GM19395 (cell line): ENCODE data around the gene PALM3.
"Not testable (repeated sequence)": the region's sequence is repeated elsewhere in the genome, so short reads cannot be mapped to it uniquely, and the experiment has no call there.

Experiments used
- ATAC-seq: cut with Tn5 transposase; IDR thresholded peaks from one replicate; pipeline ENCODE4 v1.9.1; 2021; ENCODE audit warnings: mild to moderate bottlenecking, moderate library complexity; ENCODE audit not compliant: unreplicated experiment

Gene PALM3

GRCh38 chr19:14059652-14060155 is 2.2 kb downstream of the PALM3 start:
- no peak for ATAC-seq

GRCh38 chr19:14059093-14059480 is 2.8 kb downstream of the PALM3 start:
- ATAC-seq = no peak

DNA sequence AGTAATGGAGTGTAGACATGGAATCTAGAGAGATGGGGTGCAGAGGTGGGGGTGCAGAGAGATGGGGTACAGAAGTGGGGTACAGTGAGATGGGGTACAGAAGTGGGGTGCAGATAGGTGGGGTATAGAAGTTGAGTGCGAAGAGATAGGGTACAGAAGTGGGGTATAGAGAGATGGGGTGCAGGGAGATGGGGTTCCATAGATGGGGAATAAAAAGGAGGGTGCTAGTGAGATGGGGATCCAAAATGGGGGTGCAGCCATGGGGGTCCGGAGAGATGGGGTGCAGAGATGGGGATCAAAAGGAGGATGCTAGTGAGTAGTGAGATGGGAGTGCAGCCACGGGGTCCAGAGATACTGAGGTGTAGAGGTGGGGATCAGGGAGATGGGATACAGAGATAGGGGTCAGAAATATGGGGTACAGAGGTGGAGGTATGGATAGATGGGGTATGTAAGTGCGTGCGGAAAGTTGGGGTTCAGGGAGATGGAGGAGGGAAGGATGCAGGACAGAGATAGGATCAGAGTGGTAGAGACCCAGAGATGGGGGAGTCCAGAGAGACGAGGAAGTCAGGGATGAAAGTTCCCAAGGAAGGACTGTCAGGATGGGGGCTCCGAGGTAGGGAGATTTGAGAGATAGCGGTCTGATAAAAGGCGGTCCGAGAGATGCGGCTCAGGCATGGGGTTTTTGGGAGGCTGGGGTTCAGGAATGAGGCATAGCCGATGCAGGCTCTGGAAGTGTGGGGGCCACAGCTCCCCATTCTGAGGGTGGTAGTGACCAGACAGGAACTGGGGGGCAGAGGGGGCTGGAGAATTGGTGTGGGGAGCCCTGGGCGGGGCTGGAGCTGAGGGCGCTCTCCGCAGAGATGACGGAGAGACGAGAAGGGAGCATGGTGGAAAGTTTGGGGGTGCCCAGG is 3.4 kb downstream of the PALM3 start:
- no peak for ATAC-seq

DNA sequence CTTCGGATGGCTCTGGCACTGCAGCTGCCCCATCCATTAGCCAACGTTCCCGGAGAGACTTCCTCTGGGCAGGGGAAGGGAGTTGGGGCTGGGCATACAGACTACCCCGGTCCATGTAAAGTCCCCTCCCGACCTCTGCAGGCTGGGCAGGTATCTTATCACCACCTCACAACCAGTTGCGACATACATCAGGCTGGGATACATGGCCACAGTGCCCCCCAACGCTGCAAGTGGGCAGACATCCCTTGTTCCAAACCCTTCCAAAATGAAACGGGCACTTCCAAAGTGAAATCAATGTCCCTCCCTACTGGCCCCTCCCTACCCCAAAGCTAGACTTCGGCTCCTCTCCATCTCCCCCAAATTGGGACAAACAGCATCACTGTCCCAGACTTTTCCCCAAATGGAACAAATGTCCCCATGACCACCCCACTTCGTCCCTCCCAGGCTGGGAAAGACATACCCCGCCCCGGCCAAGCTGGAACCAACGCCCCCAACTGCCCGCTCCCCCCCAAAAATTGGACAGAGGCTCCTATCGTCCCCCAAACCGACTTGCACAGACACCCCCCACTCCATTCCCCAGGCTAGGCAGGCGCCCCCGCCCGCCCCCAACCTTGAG is 5.0 kb downstream of the PALM3 start:
- ATAC-seq = no peak

DNA sequence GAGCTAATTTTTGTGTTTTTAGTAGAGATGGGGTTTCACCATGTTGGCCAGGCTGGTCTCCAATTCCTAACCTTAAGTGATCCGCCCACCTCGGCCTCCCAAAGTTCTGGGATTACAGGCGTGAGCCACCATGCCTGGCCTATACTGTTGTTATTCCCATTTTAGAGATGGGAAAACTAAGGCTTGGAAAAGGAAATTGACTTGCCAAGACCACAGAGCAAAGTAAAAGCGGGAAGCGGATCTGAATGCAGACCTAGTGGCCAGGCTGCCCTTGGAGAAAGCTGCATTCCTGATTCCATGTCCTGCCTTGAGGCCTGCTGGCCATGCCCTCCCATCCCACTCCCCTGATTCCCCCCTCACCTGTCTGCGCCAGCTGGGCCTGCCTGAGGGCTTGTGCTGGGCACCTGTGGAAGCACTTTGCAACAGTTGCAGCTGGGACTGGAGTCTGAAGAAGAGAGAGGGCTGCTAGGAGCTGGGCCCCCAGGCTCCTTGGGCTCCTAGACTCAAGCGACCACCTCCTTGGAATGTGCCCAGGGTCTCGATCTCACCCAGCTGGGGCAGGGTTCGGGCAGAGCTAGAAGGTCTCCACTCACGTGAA is 5.7 kb downstream of the PALM3 start:
- ATAC-seq = no peak

DNA sequence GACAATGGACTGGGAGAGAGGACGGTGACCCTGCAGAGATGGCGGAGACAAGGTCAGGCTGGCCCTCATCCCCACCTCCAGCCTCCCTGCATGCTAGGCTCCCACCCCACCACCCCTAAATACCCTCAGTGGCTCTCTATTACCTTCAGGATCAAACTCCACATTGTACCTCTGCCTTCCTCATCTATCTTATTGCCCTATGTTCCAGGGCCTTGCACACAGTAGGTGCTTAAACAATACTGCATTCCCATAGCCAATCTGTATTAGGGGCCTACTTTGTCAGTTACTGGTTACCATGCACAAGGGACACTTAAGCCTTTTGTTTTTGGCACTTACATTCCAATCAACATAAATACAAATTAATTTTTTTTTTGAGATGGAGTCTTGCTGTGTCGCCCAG is 6.5 kb downstream of the PALM3 start:
- ATAC-seq = no peak

GRCh38 chr19:14054721-14055120 is 7.2 kb downstream of the PALM3 start:
- no peak for ATAC-seq

- ATAC-seq = no peak
Measured at GRCh38 chr19:14054099-14054498, 7.8 kb downstream of the PALM3 start.

- ATAC-seq = no peak
Measured at GRCh38 chr19:14053500-14053899, 8.4 kb downstream of the PALM3 start.

DNA sequence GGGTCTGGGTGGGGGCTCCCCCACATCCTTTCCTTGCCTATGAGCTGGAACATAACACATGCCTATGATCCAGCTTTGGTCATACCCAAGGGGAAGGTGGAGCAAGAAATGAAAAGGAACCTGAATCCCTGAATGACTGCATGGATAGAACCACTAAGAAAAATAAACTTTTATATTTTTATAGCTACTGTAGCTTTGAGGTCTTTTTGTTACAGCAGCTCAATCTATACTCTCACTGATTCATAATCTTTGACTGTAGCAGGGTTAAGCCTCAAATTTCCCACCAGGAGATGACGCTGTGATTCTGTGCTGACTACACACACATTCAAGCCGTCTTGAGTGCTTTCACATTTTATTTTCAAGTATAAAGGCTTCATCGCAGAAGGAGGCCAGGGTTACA is 8.8 kb downstream of the PALM3 start:
- ATAC-seq = no peak

DNA sequence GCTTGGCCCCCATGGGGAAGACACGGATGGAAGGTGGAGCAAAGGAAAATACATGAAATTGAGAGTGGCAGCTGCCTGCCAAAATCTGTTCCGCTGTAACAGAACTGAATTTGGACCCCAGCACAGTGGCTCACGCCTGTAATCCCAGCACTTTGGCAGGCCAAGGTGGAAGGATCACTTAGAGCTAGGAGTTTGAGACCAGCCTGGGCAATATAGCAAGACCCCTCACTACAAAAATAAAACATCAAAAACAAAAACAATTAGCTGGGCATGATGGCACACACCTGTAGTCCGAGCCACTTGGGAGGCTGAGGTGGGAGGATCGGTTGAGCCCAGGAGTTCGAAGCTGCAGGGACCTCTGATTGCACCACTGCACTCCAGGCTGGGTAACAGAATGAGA is 9.4 kb downstream of the PALM3 start:
- ATAC-seq = no peak

GRCh38 chr19:14051980-14052379 is 9.9 kb downstream of the PALM3 start:
- ATAC-seq = no peak

- not testable (repeated sequence) for ATAC-seq
Measured at GRCh38 chr19:14050961-14051360, 10.9 kb downstream of the PALM3 start.

DNA sequence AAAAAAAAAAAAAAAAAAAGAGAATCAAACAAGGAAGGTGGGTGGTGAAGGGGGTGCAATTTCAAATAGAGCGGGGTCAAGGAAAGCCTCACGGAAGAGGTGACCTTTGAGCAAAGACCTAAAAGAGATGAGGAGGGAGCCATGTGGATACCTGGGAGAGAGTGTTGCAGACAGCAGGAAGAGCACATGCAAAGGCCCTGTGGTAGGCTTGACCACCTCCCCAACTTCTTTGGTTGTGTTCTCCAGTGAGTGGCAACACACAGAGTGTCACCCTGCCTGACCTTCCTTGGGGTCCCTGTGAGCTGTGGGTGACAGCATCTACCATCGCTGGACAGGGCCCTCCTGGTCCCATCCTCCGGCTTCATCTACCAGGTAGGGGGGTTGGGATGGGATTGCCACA is 11.4 kb downstream of the PALM3 start:
- no peak for ATAC-seq

DNA sequence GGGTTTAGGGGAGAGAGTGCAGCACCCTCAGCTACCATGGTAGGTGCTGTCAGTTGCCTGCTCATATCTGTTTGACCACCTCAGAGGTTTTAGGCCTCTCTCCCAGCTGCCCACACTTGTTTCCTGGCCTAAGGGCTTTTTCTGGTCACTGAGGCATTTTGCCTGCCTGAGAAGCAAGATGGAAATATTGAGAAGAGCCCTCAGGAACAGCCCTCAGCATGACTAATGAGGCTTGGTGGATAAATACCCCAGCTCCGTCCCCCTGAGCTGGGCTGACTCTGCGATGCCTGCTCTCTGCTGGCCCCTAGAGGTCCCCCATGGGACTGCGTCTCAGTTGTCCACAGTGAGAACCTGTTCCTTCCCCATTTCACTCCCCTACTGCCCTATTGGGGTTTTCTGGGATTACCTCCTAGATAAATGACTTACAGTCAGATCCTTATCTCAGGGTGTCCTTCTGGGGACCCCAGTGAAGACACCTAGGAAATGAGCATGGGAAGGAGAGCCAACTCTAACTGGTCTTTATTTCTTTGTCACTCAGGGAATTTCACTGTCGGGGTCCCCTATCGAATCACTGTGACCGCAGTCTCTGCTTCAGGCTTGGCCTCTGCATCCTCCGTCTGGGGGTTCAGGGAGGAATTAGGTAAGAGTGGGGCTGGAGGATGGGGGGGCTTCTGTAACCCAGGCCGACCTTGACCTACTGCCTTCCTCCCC is 13.3 kb downstream of the PALM3 start:
- no peak for ATAC-seq

DNA sequence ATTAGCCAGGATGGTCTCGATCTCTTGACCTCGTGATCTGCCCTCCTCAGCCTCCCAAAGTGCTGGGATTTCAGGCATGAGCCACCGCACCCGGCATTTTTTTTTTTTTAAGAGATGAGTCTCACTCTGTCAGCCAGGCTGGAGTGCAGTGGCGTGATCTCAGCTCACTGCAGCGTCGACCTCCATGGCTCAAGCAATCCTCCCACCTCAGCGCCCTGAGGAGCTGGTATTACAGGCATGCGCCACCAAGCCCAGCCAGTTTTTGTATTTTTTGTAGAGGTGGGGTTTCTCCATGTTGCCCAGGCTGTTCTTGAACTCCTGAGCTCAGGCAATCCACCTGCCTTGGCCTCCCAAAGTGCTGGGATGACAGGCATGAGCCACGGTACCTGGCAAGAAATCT is 14.0 kb downstream of the PALM3 start:
- ATAC-seq = not testable (repeated sequence)

GRCh38 chr19:14042659-14043608 is 18.9 kb downstream of the PALM3 start:
- ATAC-seq = not testable (repeated sequence)

- no peak for ATAC-seq
Measured at GRCh38 chr19:14039181-14039580, 22.7 kb downstream of the PALM3 start.

DNA sequence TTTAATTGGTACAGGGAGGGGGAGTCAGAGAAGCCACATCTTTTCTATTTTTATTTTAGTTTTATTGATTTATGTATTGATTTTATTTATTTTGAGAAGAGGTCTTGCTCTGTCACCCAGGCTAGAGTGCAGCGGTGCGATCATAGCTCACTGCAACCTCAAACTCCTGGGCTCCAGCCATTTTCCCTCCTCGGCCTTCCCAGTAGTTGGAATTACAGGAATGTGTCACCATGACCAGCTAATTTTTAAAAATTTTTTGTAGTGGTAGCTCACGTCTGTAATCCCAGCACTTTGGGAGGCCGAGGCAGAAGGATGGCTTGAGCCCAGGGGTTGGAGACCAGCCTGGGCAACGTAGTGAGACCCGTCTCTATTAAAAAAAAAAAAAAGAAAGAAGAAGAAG is 26.2 kb downstream of the PALM3 start:
- no peak for ATAC-seq

DNA sequence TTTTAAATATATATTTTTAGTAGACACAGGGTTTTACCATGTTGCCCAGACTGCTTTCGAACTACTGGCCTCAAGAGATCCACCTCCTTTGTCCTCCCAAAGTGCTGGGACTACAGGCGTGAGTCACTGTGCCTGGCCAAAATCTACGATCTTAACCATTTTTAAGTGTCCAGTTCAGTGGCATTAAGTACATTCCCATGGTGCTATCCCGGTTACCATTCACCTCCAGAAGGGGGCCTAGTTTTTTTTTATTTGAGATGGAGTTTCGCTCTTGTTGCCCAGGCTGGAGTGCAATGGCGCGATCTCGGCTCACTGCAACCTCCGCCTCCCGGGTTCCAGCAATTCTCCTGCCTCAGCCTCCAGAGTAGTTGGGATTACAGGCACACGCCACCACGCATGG is 26.7 kb downstream of the PALM3 start:
- ATAC-seq = not testable (repeated sequence)
